Activated naive CD4-positive, alpha-beta T cell treated with anti-CD3 and anti-CD28 coated beads for 36 hours (primary cell): ENCODE measurements around the gene DFFB. TPM values are rescaled to one million over a fixed set of nuclear protein-coding genes. Genes with fewer than 3 reads are reported as not detected.
A peak's percentile ranks its signal among the peaks of the same experiment; 100 is the strongest.
"Not testable (repeated sequence)": the region's sequence is repeated elsewhere in the genome, so short reads cannot be mapped to it uniquely, and the experiment has no call there.

ENCODE experiments used
- CTCF ChIA-PET: fragments of 350-600 bp; sonication (Branson Sonifier 250); formaldehyde crosslinking; loops from one replicate; lab custom pipeline; 2021; ENCODE audit warnings: antibody characterized with exemption; lab: Charles Lee
- DNase-seq: peaks from one replicate; pipeline ENCODE4 v3.0.0-alpha.2; 2020
- H3K27ac Mint-ChIP-seq: one replicate; pipeline ENCODE4 v1.8.0; 2021; ENCODE audit warnings: mild to moderate bottlenecking, mixed read lengths
- H3K27me3 Mint-ChIP-seq: one replicate; pipeline ENCODE4 v1.8.0; 2021; ENCODE audit warnings: low read depth, mixed read lengths
- H3K36me3 Mint-ChIP-seq: one replicate; pipeline ENCODE4 v1.8.0; 2021; ENCODE audit warnings: low read depth, mixed read lengths
- H3K4me1 Mint-ChIP-seq: one replicate; pipeline ENCODE4 v1.8.0; 2021; ENCODE audit warnings: low read depth, mixed read lengths
- H3K4me3 Mint-ChIP-seq: one replicate; pipeline ENCODE4 v1.8.0; 2021; ENCODE audit warnings: mild to moderate bottlenecking, moderate library complexity, mixed read lengths
- H3K9me3 Mint-ChIP-seq: one replicate; pipeline ENCODE4 v1.8.0; 2021; ENCODE audit warnings: mixed read lengths
- intact Hi-C: fragments of 100-400 bp; cut with micrococcal nuclease; formaldehyde crosslinking; loops from one replicate; pipeline ENCODE4 v1.15.1; 2023
- total RNA-seq, 2 experiments: library from RNA; stranded (reverse); gene quantifications; one replicate each; pipeline ENCODE4 v1.2.3, GENCODE V29; 2021

Gene DFFB, protein sequence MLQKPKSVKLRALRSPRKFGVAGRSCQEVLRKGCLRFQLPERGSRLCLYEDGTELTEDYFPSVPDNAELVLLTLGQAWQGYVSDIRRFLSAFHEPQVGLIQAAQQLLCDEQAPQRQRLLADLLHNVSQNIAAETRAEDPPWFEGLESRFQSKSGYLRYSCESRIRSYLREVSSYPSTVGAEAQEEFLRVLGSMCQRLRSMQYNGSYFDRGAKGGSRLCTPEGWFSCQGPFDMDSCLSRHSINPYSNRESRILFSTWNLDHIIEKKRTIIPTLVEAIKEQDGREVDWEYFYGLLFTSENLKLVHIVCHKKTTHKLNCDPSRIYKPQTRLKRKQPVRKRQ
- 1 to 10 TPM; 6.3 to 6.5 TPM for total RNA-seq

- Mint-ChIP-seq H3K36me3 (peaks cover 4% of the 10 kb centered on the region), H3K27me3 (no peaks in the 10 kb centered on the region), H3K4me1 (peaks cover 29% of the 10 kb centered on the region), H3K9me3 (no peaks in the 10 kb centered on the region), H3K4me3 (peak within 1 kb of the TSS; percentile 95), H3K27ac (peak within 1 kb of the TSS; percentile 82)
- DNase-seq, result peak; percentile 97
- CTCF ChIA-PET, result interaction anchor here (0.6 to 1.5 kb wide), 6 partner anchors 8 to 1493 kb away, joined by 3 to 7 read pairs (median 4); partner anchors contain the start of gene C1orf174
- intact Hi-C loops, result loop anchor here (1.0 kb wide), 4 partner anchors 43 to 207 kb away; partner anchors contain the start of genes C1orf174, LRRC47, SMIM1 and WRAP73
Measured at GRCh38 chr1:3856923-3857790, at the start of gene DFFB, which contains the start of gene CEP104. Gene DFFB, plus strand, starts transcription at chr1:3857476. Its CDS starts 128 bp downstream, at chr1:3857604. Gene CEP104, minus strand, starts transcription at chr1:3857211. Its CDS starts 4,804 bp downstream, at chr1:3852407.

DNA sequence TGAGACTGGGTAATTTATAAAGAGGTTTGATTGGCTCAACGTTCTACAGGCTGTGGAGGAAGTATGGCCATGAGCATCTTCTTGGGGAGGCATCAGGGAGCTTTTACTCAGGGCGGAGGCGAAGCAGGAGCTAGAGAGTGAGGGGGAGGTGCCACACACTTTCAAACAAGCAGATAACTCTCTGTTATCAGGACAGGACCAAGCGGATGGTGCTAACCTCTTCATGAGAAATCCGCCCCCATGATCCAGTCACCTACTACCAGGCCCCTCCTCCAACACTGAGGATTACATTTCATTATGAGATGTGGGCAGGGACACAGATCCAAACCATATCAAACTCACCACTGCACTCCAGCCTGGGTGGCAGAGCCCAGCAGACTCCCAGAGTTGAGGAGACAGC lies 49.5 kb upstream of the DFFB start:
- CTCF ChIA-PET, result no interaction called here
- no peak for DNase-seq
- H3K4me3 Mint-ChIP-seq, result no peak overlapping the region
- H3K27ac Mint-ChIP-seq, result no peak overlapping the region
- H3K36me3 Mint-ChIP-seq, result no peaks in the 10 kb centered on the region
- no peaks in the 10 kb centered on the region for H3K9me3 Mint-ChIP-seq
- peaks cover 7% of the 10 kb centered on the region for H3K27me3 Mint-ChIP-seq
- H3K4me1 Mint-ChIP-seq, result no peaks in the 10 kb centered on the region
- intact Hi-C loops, result no loop called here

GRCh38 chr1:3809680-3810079 lies 47.6 kb upstream of the DFFB start:
- Mint-ChIP-seq H3K27ac (no peak overlapping the region), H3K9me3 (no peaks in the 10 kb centered on the region), H3K4me3 (no peak overlapping the region), H3K27me3 (peaks cover under 1% of the 10 kb centered on the region), H3K4me1 (no peaks in the 10 kb centered on the region), H3K36me3 (no peaks in the 10 kb centered on the region)
- DNase-seq, result no peak
- CTCF ChIA-PET, result interaction anchor here (0.7 kb wide), 1 partner anchor 43 kb away, joined by 3 read pairs; no protein-coding TSS in a partner anchor
- intact Hi-C loops, result no loop called here

DNA sequence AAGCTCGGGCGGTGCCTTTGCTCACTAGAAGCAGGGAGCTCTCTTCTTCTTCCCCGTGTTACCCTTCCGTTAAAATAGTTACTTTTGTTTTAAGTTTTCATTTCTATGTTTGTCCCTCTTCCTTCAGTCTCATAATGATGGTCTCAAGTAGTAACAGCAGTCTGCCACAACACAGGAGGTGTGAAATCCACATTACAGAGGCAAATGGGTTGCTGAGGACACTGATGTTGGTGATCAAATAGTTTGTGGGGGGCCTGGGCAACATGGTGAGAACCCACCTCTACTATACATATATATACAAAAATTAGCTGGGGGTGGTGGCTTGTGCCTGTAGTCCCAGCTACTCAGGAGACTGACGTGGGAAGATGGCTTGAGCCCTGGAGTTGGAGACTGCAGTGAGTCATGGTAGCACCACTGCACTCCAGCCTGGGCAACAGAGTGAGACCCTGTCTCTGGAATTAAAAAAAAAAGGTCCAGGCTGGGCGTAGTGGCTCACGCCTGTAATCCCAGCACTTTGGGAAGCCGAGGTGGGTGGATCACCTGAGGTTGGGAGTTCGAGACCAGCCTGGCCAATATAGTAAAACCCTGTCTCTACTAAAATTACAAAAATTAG lies 47.0 kb upstream of the DFFB start:
- H3K27ac Mint-ChIP-seq, H3K4me1 Mint-ChIP-seq, H3K4me3 Mint-ChIP-seq, intact Hi-C loops, H3K27me3 Mint-ChIP-seq, H3K9me3 Mint-ChIP-seq, H3K36me3 Mint-ChIP-seq, DNase-seq: not testable (repeated sequence)
- CTCF ChIA-PET, result interaction anchor here (0.7 to 1.3 kb wide), 2 partner anchors 10 to 43 kb away, joined by 3 read pairs; no protein-coding TSS in a partner anchor

DNA sequence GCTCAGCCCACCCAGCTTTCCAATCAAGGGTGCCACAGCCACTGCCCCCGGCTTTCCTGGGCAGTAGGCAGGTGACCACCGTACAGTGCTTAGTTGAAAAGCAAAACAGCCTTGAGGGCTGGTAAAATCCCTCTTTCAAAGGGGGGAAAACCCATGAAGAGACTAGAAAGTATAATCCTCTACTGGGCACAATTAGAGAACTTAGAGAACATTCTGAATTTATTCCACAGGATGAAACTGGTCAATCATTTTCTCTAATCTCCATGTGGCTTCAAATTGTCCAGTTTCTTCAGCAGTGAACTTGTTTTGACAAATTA lies 45.7 kb upstream of the DFFB start:
- no peak for DNase-seq
- H3K27me3 Mint-ChIP-seq, result no peaks in the 10 kb centered on the region
- H3K27ac Mint-ChIP-seq, result no peak overlapping the region
- peaks cover 3% of the 10 kb centered on the region for H3K36me3 Mint-ChIP-seq
- H3K9me3 Mint-ChIP-seq, result no peaks in the 10 kb centered on the region
- CTCF ChIA-PET, result interaction anchor here (1.3 kb wide), 1 partner anchor 12 kb away, joined by 3 read pairs; no protein-coding TSS in a partner anchor
- H3K4me1 Mint-ChIP-seq, result no peaks in the 10 kb centered on the region
- no peak overlapping the region for H3K4me3 Mint-ChIP-seq
- intact Hi-C loops, result no loop called here

DNA sequence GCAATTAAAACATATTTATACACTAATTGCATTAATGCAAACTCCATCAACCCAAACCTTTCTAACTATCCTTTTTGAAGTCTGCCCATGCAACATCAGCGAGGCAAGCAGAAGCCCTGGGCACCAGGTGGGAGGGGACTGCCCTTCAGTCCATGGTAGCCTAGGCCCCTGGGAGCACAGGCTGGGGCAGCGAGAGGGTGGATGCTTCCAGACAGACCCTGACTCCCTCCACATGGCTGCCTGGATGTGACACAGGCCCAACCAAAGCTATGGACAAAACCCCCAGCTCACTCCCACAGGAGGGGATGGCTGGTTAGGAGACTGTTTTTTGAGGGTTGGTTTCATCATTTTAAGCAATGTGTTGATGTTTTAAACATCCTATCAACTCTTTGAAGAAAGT lies 43.2 kb upstream of the DFFB start:
- Mint-ChIP-seq H3K27me3 (no peaks in the 10 kb centered on the region), H3K4me1 (no peaks in the 10 kb centered on the region), H3K9me3 (no peaks in the 10 kb centered on the region), H3K27ac (no peak overlapping the region), H3K4me3 (no peak overlapping the region), H3K36me3 (peaks cover 5% of the 10 kb centered on the region)
- no peak for DNase-seq
- intact Hi-C loops, result no loop called here
- CTCF ChIA-PET, result no interaction called here

- H3K9me3 Mint-ChIP-seq, result no peaks in the 10 kb centered on the region
- no peak for DNase-seq
- no peaks in the 10 kb centered on the region for H3K4me1 Mint-ChIP-seq
- no peak overlapping the region for H3K27ac Mint-ChIP-seq
- no peak overlapping the region for H3K4me3 Mint-ChIP-seq
- no peaks in the 10 kb centered on the region for H3K27me3 Mint-ChIP-seq
- CTCF ChIA-PET, result no interaction called here
- peaks cover 11% of the 10 kb centered on the region for H3K36me3 Mint-ChIP-seq
- intact Hi-C loops, result no loop called here
Measured at GRCh38 chr1:3814771-3815561, 42.3 kb upstream of the DFFB start.

DNA sequence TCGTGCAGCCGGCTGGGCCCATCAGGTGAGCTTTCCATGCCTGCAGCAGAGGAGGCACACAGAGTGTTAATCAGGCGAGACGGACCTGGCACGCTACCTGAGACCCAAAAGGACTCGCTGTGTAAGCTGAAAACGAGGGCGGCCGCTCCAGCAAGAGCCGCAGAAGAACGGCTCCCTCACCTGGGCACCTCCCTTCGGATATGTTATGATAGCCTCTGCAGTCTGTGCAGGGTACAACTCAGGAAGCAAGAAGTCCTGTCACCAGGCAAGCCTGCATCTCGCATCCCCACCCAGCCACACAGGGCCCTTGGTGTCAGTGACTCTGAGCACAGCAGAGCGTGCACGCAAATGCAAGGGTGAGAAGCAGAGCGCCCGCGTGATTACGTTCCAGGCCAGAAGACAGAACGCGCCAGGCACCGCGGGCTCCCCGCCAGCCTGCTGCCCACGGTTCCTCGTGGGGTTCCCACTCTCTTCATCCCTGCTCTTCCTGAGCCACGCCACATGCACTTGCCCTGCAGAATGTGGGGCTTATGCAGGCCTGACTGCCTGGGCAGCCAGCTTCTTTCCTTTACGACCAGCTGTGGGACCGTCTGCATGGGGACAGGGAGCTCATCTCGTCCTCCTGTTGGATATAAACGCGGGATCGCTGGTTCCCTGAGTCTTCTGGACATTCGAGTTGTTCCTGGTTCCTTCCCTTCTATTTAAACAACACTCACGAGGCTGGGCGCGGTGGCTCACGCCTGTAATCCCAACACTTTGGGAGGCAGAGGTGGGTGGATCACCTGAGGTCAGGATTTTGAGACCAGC lies 40.7 kb upstream of the DFFB start:
- peaks cover 13% of the 10 kb centered on the region for H3K36me3 Mint-ChIP-seq
- CTCF ChIA-PET, result no interaction called here
- H3K9me3 Mint-ChIP-seq, result no peaks in the 10 kb centered on the region
- H3K4me3 Mint-ChIP-seq, result no peak overlapping the region
- H3K27me3 Mint-ChIP-seq, result no peaks in the 10 kb centered on the region
- H3K4me1 Mint-ChIP-seq, result no peaks in the 10 kb centered on the region
- intact Hi-C loops, result no loop called here
- DNase-seq, result no peak
- no peak overlapping the region for H3K27ac Mint-ChIP-seq

DNA sequence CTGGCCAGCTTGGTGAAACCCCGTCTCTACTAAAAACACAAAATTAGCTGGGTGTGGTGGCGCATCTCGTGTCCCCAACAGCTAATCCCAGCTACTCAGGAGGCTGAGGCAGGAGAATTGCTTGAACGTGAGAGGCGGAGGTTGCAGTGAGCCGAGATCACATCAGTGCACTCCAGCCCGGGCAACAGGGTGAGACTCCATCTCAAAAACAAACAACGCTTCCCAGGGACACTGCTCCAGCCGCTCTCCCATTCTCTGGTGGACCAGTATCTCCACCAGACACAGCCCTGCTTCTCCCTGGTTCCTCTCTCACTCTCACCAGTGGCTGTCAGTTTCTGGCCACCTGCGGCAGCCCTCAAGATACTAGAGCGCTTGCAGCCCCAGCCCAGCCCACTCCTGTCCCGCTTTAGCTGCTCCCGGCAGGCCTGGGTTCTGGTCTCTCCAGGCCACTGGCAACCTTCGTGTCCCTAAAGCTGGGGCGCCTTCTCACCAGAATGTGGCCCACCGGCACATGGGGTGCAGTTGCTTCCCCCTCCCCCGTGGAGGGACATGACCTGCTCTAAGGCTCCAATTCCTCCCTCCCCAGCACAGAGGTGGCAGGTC lies 40.0 kb upstream of the DFFB start:
- CTCF ChIA-PET, result interaction anchor here (1.3 kb wide), 1 partner anchor 12 kb away, joined by 3 read pairs; no protein-coding TSS in a partner anchor
- intact Hi-C loops, result no loop called here
- no peaks in the 10 kb centered on the region for H3K4me1 Mint-ChIP-seq
- DNase-seq, result no peak
- peaks cover 16% of the 10 kb centered on the region for H3K36me3 Mint-ChIP-seq
- H3K27me3 Mint-ChIP-seq, result no peaks in the 10 kb centered on the region
- H3K9me3 Mint-ChIP-seq, result no peaks in the 10 kb centered on the region
- H3K4me3 Mint-ChIP-seq, result no peak overlapping the region
- no peak overlapping the region for H3K27ac Mint-ChIP-seq

- H3K36me3 Mint-ChIP-seq, result peaks cover 16% of the 10 kb centered on the region
- CTCF ChIA-PET, result interaction anchor here (1.3 kb wide), 1 partner anchor 13 kb away, joined by 3 read pairs; no protein-coding TSS in a partner anchor
- no peaks in the 10 kb centered on the region for H3K4me1 Mint-ChIP-seq
- no peak for DNase-seq
- no peak overlapping the region for H3K27ac Mint-ChIP-seq
- no peaks in the 10 kb centered on the region for H3K27me3 Mint-ChIP-seq
- H3K9me3 Mint-ChIP-seq, result no peaks in the 10 kb centered on the region
- intact Hi-C loops, result no loop called here
- no peak overlapping the region for H3K4me3 Mint-ChIP-seq
Measured at GRCh38 chr1:3817821-3818597, 39.3 kb upstream of the DFFB start.
